ENCODE measurements around the gene TUBGCP4. TPM values are rescaled to one million over a fixed set of nuclear protein-coding genes. Genes with fewer than 3 reads are reported as not detected.

TUBGCP4 gene
- total and polyA plus RNA-seq, 2 of the 4 experiments (the other 2 are of a cell fraction): 7.9 to 12.7 TPM

- H3K36me3 ChIP-seq (ENCODE audit: control insufficient read depth, insufficient read depth, low read length): peaks cover 4% of the 10 kb centered on the region
- no peak for TF ChIP-seq CEBPB (IDR thresholded peaks at IDR 0.05; ENCODE audit: low read depth, low read length)
- TF ChIP-seq USF2 (IDR thresholded peaks at IDR 0.05; ENCODE audit: low read depth, low read length): no peak
- no peak for TF ChIP-seq CTCF (conservative IDR thresholded peaks at IDR 0.05; ENCODE audit: low read depth, low read length)
- no peak for TF ChIP-seq RAD21 (IDR thresholded peaks at IDR 0.05; ENCODE audit: low read length)
- TF ChIP-seq, protein P1, sequence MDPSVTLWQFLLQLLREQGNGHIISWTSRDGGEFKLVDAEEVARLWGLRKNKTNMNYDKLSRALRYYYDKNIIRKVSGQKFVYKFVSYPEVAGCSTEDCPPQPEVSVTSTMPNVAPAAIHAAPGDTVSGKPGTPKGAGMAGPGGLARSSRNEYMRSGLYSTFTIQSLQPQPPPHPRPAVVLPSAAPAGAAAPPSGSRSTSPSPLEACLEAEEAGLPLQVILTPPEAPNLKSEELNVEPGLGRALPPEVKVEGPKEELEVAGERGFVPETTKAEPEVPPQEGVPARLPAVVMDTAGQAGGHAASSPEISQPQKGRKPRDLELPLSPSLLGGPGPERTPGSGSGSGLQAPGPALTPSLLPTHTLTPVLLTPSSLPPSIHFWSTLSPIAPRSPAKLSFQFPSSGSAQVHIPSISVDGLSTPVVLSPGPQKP (IDR thresholded peaks at IDR 0.05; ENCODE audit: borderline replicate concordance, low read depth, low read length): no peak
- no peak for TF ChIP-seq MAZ (IDR thresholded peaks at IDR 0.05; ENCODE audit: borderline replicate concordance, low read depth, low read length)
- TF ChIP-seq BHLHE40 (IDR thresholded peaks at IDR 0.05; ENCODE audit: low read depth, low read length): no peak
- no peak for TF ChIP-seq RFX5 (IDR thresholded peaks at IDR 0.05; ENCODE audit: low read depth, low read length)
- TF ChIP-seq RCOR1 (IDR thresholded peaks at IDR 0.05; ENCODE audit: insufficient replicate concordance, low read length): no peak
- no peak for TF ChIP-seq SMC3 (IDR thresholded peaks at IDR 0.05; ENCODE audit: low read depth, low read length)
- no peak for TF ChIP-seq NFE2L2 (IDR thresholded peaks at IDR 0.05; ENCODE audit: low read depth, low read length)
- no peak for TF ChIP-seq FOS (IDR thresholded peaks at IDR 0.05; ENCODE audit: low read depth, low read length)
- CTCF ChIA-PET: no interaction called here
- no peak overlapping the region for H3K9ac ChIP-seq (ENCODE audit: low read depth, low read length)
- no peak overlapping the region for H2AFZ ChIP-seq (replicated peaks; ENCODE audit: low read length, poor library complexity)
- intact Hi-C loops (cut with micrococcal nuclease): no loop called here
- no peaks in the 10 kb centered on the region for H3K9me3 ChIP-seq (ENCODE audit: control insufficient read depth, insufficient read depth, low read length)
- no peak for DNase-seq
- no peak overlapping the region for H2BK20ac ChIP-seq (ENCODE audit: low read depth, low read length)
- no peak overlapping the region for H4K5ac ChIP-seq (ENCODE audit: low read depth, low read length)
- H3K14ac ChIP-seq (replicated peaks; ENCODE audit: low read depth, low read length): no peak overlapping the region
- H4K91ac ChIP-seq (ENCODE audit: insufficient read depth, low read depth, low read length): no peak overlapping the region
- no TSS peak for BruUV-seq (replicated peaks)
- dilution Hi-C loops (cut with HindIII; ENCODE audit: low sequenced_read_pairs, unreplicated experiment): no loop called here
- H3K27ac ChIP-seq (ENCODE audit: insufficient read depth, low read length): no peak overlapping the region
- no peak overlapping the region for H4K8ac ChIP-seq (ENCODE audit: low read depth in 2 of 2, low read length in 2 of 2)
- H2BK120ac ChIP-seq (ENCODE audit: low read depth, low read length): no peak overlapping the region
- peaks cover 2% of the 10 kb centered on the region; the same call in 1 of the 2 replicates for H3K9me1 ChIP-seq (ENCODE audit: insufficient read depth, low read length)
- no peak overlapping the region for H2BK15ac ChIP-seq (ENCODE audit: low read depth, low read length)
- H3K27me3 ChIP-seq (ENCODE audit: control insufficient read depth, insufficient read depth, low read length): peaks cover 8% of the 10 kb centered on the region
- in situ Hi-C loops (cut with MboI; ENCODE audit: low sequenced_read_pairs): no loop called here
- H3K4me1 ChIP-seq (ENCODE audit: control insufficient read depth, insufficient read depth, low read length): peaks cover 9% of the 10 kb centered on the region
- no peak overlapping the region for H3K4me2 ChIP-seq (ENCODE audit: low read depth, low read length)
- H4K20me1 ChIP-seq (ENCODE audit: insufficient read depth, low read length): no peaks in the 10 kb centered on the region
- H3K18ac ChIP-seq (ENCODE audit: low read depth, low read length): no peak overlapping the region
- no peak overlapping the region for H3K56ac ChIP-seq (ENCODE audit: extremely low read depth, insufficient read depth, low read length)
- no peak overlapping the region for H2AK5ac ChIP-seq (ENCODE audit: low read depth, low read length)
- POLR2A ChIA-PET (ENCODE audit: unreplicated experiment): no interaction called here
- ATAC-seq (ENCODE audit: low read depth): no peak
- no CpG with 5 or more reads among the region's 6 CpGs for WGBS, 2 experiments (ENCODE audit: extremely low coverage in 2 of 2, insufficient read length in 1 of 2)
- no peak overlapping the region for H3K4ac ChIP-seq (ENCODE audit: low read depth, low read length)
- H3K23ac ChIP-seq (ENCODE audit: low read depth, low read length): no peak overlapping the region
- no peak overlapping the region for H2AK9ac ChIP-seq (replicated peaks; ENCODE audit: low read depth, low read length, poor library complexity)
- no peak overlapping the region for H2BK5ac ChIP-seq (ENCODE audit: low read depth, low read length, poor library complexity, severe bottlenecking)
- H3K4me3 ChIP-seq (ENCODE audit: insufficient read depth, low read depth, low read length): no peak overlapping the region
- peaks cover 17 to 23% of the 10 kb centered on the region in 2 experiments for H3K79me1 ChIP-seq (ENCODE audit: low read depth in 1 of 2, low read length in 2 of 2)
Measured at GRCh38 chr15:43325039-43325684, 45.7 kb upstream of the TUBGCP4 start.
